HEK293 (cell line): ENCODE data around the gene HYOU1.
"Not testable (repeated sequence)": the region's sequence is repeated elsewhere in the genome, so short reads cannot be mapped to it uniquely, and the experiment has no call there.

Experiments used
- CTCF ChIA-PET: fragments of 350-600 bp; formaldehyde crosslinking; extraction: SDS; loops from one replicate; lab custom pipeline; 2021; ENCODE audit warnings: antibody characterized with exemption; lab: Yijun Ruan, JAX
- POLR2A ChIA-PET: fragments of 300-600 bp; formaldehyde crosslinking; extraction: SDS; loops from one replicate; lab custom pipeline; 2020; ENCODE audit warnings: antibody characterized with exemption, inconsistent platforms; lab: Yijun Ruan, JAX
- H3K27ac ChIP-seq: fragments of 200-500 bp; sonication (Bioruptor generic); 2 replicates; pipeline ENCODE4 v1.5.1; 2014; ENCODE audit warnings: low read depth, low read length, control low read depth, inconsistent platforms; ENCODE audit errors: extremely low read depth
- H3K36me3 ChIP-seq, 2 experiments: fragments of 200-500 bp in 1 of 2; sonication (Bioruptor generic) in 1 of 2; 1 replicate in 1 of 2; 2 replicates in 1 of 2; pipeline ENCODE4 v1.5.1; 2014 to 2017; ENCODE audit warnings: inconsistent platforms in 2 of 2, low read length in 2 of 2; ENCODE audit not compliant: control insufficient read depth in 2 of 2, insufficient read depth in 1 of 2
- H3K4me1 ChIP-seq: fragments of 200-500 bp; sonication (Bioruptor generic); 2 replicates; pipeline ENCODE4 v1.5.1; 2014; ENCODE audit warnings: mild to moderate bottlenecking, low read length, inconsistent platforms; ENCODE audit not compliant: control insufficient read depth, insufficient read depth
- H3K4me3 ChIP-seq: 2 replicates; pipeline ENCODE4 v1.5.1; 2011; ENCODE audit warnings: low read depth, mild to moderate bottlenecking, control low read depth, low read length, moderate library complexity
- H3K9me3 ChIP-seq: fragments of 200-500 bp; sonication (Bioruptor generic); 2 replicates; pipeline ENCODE4 v1.5.1; 2014; ENCODE audit warnings: low read depth, low read length, inconsistent platforms; ENCODE audit not compliant: control insufficient read depth, insufficient read depth
- BCL6B ChIP-seq: fragments of 450-650 bp; formaldehyde crosslinking; IDR thresholded peaks from 2 replicates; pipeline ENCODE4 v1.5.1; 2017; ENCODE audit warnings: missing biosample characterization, missing genetic modification characterization
- GLIS2 ChIP-seq: fragments of 450-650 bp; formaldehyde crosslinking; IDR thresholded peaks from 2 replicates; pipeline ENCODE4 v1.5.1; 2016; ENCODE audit warnings: missing biosample characterization, missing genetic modification characterization
- HIC1 ChIP-seq: fragments of 450-650 bp; formaldehyde crosslinking; IDR thresholded peaks from 2 replicates; pipeline ENCODE4 v1.5.1; 2016; ENCODE audit warnings: missing biosample characterization, missing genetic modification characterization
- IKZF3 ChIP-seq: fragments of 450-650 bp; IDR thresholded peaks from 2 replicates; pipeline ENCODE4 v1.5.0; 2018; ENCODE audit warnings: missing biosample characterization, mild to moderate bottlenecking, missing genetic modification characterization, moderate library complexity
- KLF7 ChIP-seq: fragments of 450-650 bp; formaldehyde crosslinking; IDR thresholded peaks from 2 replicates; pipeline ENCODE4 v1.5.1; 2016; ENCODE audit warnings: missing biosample characterization, missing genetic modification characterization, borderline replicate concordance
- MEIS1 ChIP-seq: sonication (generic); formaldehyde crosslinking; IDR thresholded peaks from 2 replicates; pipeline ENCODE4 v1.8.1; 2022; ENCODE audit warnings: missing genetic modification reagents, mild to moderate bottlenecking, borderline replicate concordance
- PRDM10 ChIP-seq: fragments of 450-650 bp; formaldehyde crosslinking; IDR thresholded peaks from 2 replicates; pipeline ENCODE4 v1.5.1; 2016; ENCODE audit warnings: missing biosample characterization, missing genetic modification characterization
- REPIN1 ChIP-seq: fragments of 450-650 bp; formaldehyde crosslinking; IDR thresholded peaks from 2 replicates; pipeline ENCODE4 v1.5.1; 2017; ENCODE audit warnings: missing biosample characterization, missing genetic modification characterization, low read depth
- YY2 ChIP-seq: fragments of 450-650 bp; formaldehyde crosslinking; IDR thresholded peaks from 2 replicates; pipeline ENCODE4 v1.5.1; 2016; ENCODE audit warnings: missing biosample characterization, missing genetic modification characterization
- ZBTB1 ChIP-seq: fragments of 450-650 bp; formaldehyde crosslinking; IDR thresholded peaks from 2 replicates; pipeline ENCODE4 v1.5.1; 2016; ENCODE audit warnings: missing biosample characterization, missing genetic modification characterization
- ZBTB17 ChIP-seq: fragments of 450-650 bp; formaldehyde crosslinking; IDR thresholded peaks from 2 replicates; pipeline ENCODE4 v1.5.1; 2016; ENCODE audit warnings: missing biosample characterization, missing genetic modification characterization
- ZFP69B ChIP-seq: fragments of 450-650 bp; formaldehyde crosslinking; IDR thresholded peaks from 2 replicates; pipeline ENCODE4 v1.5.1; 2016; ENCODE audit warnings: missing biosample characterization, missing genetic modification characterization
- ZIC2 ChIP-seq: fragments of 450-650 bp; formaldehyde crosslinking; IDR thresholded peaks from 2 replicates; pipeline ENCODE4 v1.5.1; 2016; ENCODE audit warnings: missing biosample characterization, missing genetic modification characterization
- ZNF10 ChIP-seq: fragments of 450-650 bp; formaldehyde crosslinking; IDR thresholded peaks from 2 replicates; pipeline ENCODE4 v1.5.1; 2017; ENCODE audit warnings: missing biosample characterization, missing genetic modification characterization
- ZNF2 ChIP-seq: fragments of 450-650 bp; formaldehyde crosslinking; IDR thresholded peaks from 2 replicates; pipeline ENCODE4 v1.5.1; 2016; ENCODE audit warnings: missing biosample characterization, missing genetic modification characterization
- ZNF223 ChIP-seq: fragments of 450-650 bp; formaldehyde crosslinking; IDR thresholded peaks from 2 replicates; pipeline ENCODE4 v1.5.1; 2016; ENCODE audit warnings: missing biosample characterization, missing genetic modification characterization
- ZNF292 ChIP-seq: fragments of 450-650 bp; formaldehyde crosslinking; IDR thresholded peaks from 2 replicates; pipeline ENCODE4 v1.5.1; 2016; ENCODE audit warnings: low read depth, missing biosample characterization, missing genetic modification characterization, borderline replicate concordance
- ZNF341 ChIP-seq: fragments of 450-650 bp; formaldehyde crosslinking; IDR thresholded peaks from 2 replicates; pipeline ENCODE4; 2016; ENCODE audit warnings: low read depth, missing biosample characterization, missing genetic modification characterization
- ZNF350 ChIP-seq: fragments of 450-650 bp; formaldehyde crosslinking; IDR thresholded peaks from 2 replicates; pipeline ENCODE4 v1.5.0; 2017; ENCODE audit warnings: missing biosample characterization, mild to moderate bottlenecking, missing genetic modification characterization
- ZNF366 ChIP-seq: fragments of 450-650 bp; formaldehyde crosslinking; conservative IDR thresholded peaks from 2 replicates; pipeline ENCODE4 v1.5.1; 2016; ENCODE audit warnings: missing biosample characterization, missing genetic modification characterization
- ZNF521 ChIP-seq: fragments of 450-650 bp; formaldehyde crosslinking; IDR thresholded peaks from 2 replicates; pipeline ENCODE4 v1.5.1; 2017; ENCODE audit warnings: missing biosample characterization, mild to moderate bottlenecking, missing genetic modification characterization
- ZNF561 ChIP-seq: fragments of 450-650 bp; IDR thresholded peaks from 2 replicates; pipeline ENCODE4 v1.5.1; 2018; ENCODE audit warnings: missing biosample characterization, missing genetic modification characterization, borderline replicate concordance
- ZNF621 ChIP-seq: fragments of 450-650 bp; formaldehyde crosslinking; IDR thresholded peaks from 2 replicates; pipeline ENCODE4 v1.5.1; 2017; ENCODE audit warnings: missing biosample characterization, missing genetic modification characterization
- ZNF658 ChIP-seq: fragments of 450-650 bp; formaldehyde crosslinking; IDR thresholded peaks from 2 replicates; pipeline ENCODE4; 2016; ENCODE audit warnings: missing biosample characterization, missing genetic modification characterization
- ZNF660 ChIP-seq: fragments of 450-650 bp; IDR thresholded peaks from 2 replicates; pipeline ENCODE4 v1.5.1; 2018; ENCODE audit warnings: missing biosample characterization, mild to moderate bottlenecking, missing genetic modification characterization

HYOU1 gene

GRCh38 chr11:119018074-119018938 is 38.7 kb downstream of the HYOU1 start, which contains the start of the genes RPS25 and TRAPPC4 (continued):
- TF ChIP-seq ZIC2 (peak; percentile 44; the same call in 1 of the 2 replicates), ZBTB1 (tag by site-specific recombination) (no peak), ZNF561 (0 out of 2 replicates have a peak, but pooled peaks have one; percentile 60), ZNF621 (tag by site-specific recombination) (no peak), GLIS2 (tag by site-specific recombination) (peak; percentile 56), ZNF223 (tag by site-specific recombination) (no peak), ZNF350 (tag by site-specific recombination) (no peak), ZNF2 (tag by site-specific recombination) (no peak), IKZF3 (tag by site-specific recombination) (no peak), KLF7 (tag by site-specific recombination) (0 out of 2 replicates have a peak, but pooled peaks have one; percentile 31), MEIS1 (no peak), ZNF521 (no peak)

GRCh38 chr11:119017377-119017776 is 39.6 kb downstream of the HYOU1 start:
- ChIA-PET POLR2A (interaction anchor here (0.7 to 2.9 kb wide), 6 partner anchors 10 to 225 kb away, joined by 3 to 10 read pairs (median 6); partner anchors contain the start of genes CENATAC and DPAGT1), CTCF (interaction anchor here (0.7 kb wide), 1 partner anchor 149 kb away, joined by 4 read pairs; no protein-coding TSS in a partner anchor)
- H3K9me3 ChIP-seq, H3K4me1 ChIP-seq: not testable (repeated sequence)
- Histone ChIP-seq H3K27ac (peak overlapping the region; percentile 79; the same call in 1 of the 2 replicates), H3K36me3 (peaks cover 12 to 66% of the 10 kb centered on the region in 2 experiments; a peak in 2 of 3 replicates), H3K4me3 (peak overlapping the region; percentile 63)

GRCh38 chr11:119016216-119017009 is 40.6 kb downstream of the HYOU1 start:
- H3K4me3 ChIP-seq, result peak overlapping the region; percentile 10
- ChIA-PET POLR2A (interaction anchor here (0.7 to 2.9 kb wide), 10 partner anchors 9 to 327 kb away, joined by 3 to 15 read pairs (median 4); partner anchors contain the start of genes CENATAC and DPAGT1), CTCF (interaction anchor here (0.6 to 1.8 kb wide), 5 partner anchors 14 to 123 kb away, joined by 3 to 6 read pairs (median 4); partner anchors contain the start of gene SLC37A4)
- H3K27ac ChIP-seq, result no peak overlapping the region
- no peaks in the 10 kb centered on the region for H3K9me3 ChIP-seq
- H3K4me1 ChIP-seq, result no peaks in the 10 kb centered on the region
- H3K36me3 ChIP-seq, result peaks cover 12 to 66% of the 10 kb centered on the region in 2 experiments; a peak in 2 of 3 replicates
- TF ChIP-seq PRDM10 (tag by site-specific recombination), result no peak
- no peak for TF ChIP-seq ZNF292 (tag by site-specific recombination)
- TF ChIP-seq ZNF341 (tag by site-specific recombination), result no peak
- no peak for TF ChIP-seq REPIN1 (tag by site-specific recombination)
- TF ChIP-seq ZBTB17, result no peak
- TF ChIP-seq ZNF658 (tag by site-specific recombination), result no peak
- no peak for TF ChIP-seq HIC1 (tag by site-specific recombination)
- TF ChIP-seq YY2, result no peak
- no peak for TF ChIP-seq BCL6B
- TF ChIP-seq ZBTB1 (tag by site-specific recombination), result no peak
- TF ChIP-seq ZFP69B (tag by site-specific recombination), result no peak
- TF ChIP-seq ZNF366 (tag by site-specific recombination), result no peak
- TF ChIP-seq ZNF10, result no peak
- TF ChIP-seq ZNF660 (tag by site-specific recombination), result no peak
